Lower leg skin (tissue), 4 donors: ENCODE results near the gene CCDC85C. TPM values are rescaled to one million over a fixed set of nuclear protein-coding genes. Genes with fewer than 3 reads are reported as not detected.

Experiments used
- DNase-seq, 2 donors: peaks; one replicate each; pipeline ENCODE4 v3.0.0-alpha.2; 2019; ENCODE audit warnings: low spot score in 2 of 2
- H3K4me3 ChIP-seq: fragments of 200-600 bp; sonication (generic); 2 replicates; pipeline ENCODE4 v1.5.1; 2017; ENCODE audit warnings: mild to moderate bottlenecking, low read depth; ENCODE audit not compliant: poor library complexity, severe bottlenecking
- CTCF ChIP-seq, 3 donors: fragments of 450-650 bp; IDR thresholded peaks; one replicate each; pipeline ENCODE4 v1.5.1; 2016; ENCODE audit warnings: antibody characterized with exemption in 3 of 3, mild to moderate bottlenecking in 3 of 3, moderate library complexity in 2 of 3
- POLR2A ChIP-seq, 2 donors: fragments of 450-650 bp; IDR thresholded peaks; one replicate each; pipeline ENCODE4 v1.6.1; 2016 to 2017; ENCODE audit warnings: antibody characterized with exemption in 2 of 2, mild to moderate bottlenecking in 1 of 2, moderate library complexity in 1 of 2
- WGBS, 2 donors: methylation state at CpG; one replicate each; pipeline ENCODE4 v1.1.5; 2018; 5-methylcytosine and 5-hydroxymethylcytosine counted together
- intact Hi-C: fragments of 100-400 bp; cut with DNase I; formaldehyde crosslinking; loops from one replicate; pipeline ENCODE4 v1.15.0; 2023; ENCODE audit warnings: low total_unique reads
- total RNA-seq, 4 donors: library from RNA; depleted of rRNA; stranded (reverse); fragments of >200 nt; gene quantifications; one replicate each; pipeline ENCODE4 v1.1.0, GENCODE V29; 2016

The CCDC85C gene
- total RNA-seq, 4 donors from 2014 or later: 17.2 to 47.7 (median 33.3) TPM

- TF ChIP-seq CTCF (IDR thresholded peaks at IDR 0.05): no peak
- TF ChIP-seq POLR2A (IDR thresholded peaks at IDR 0.05): no peak
- no peak overlapping the region for H3K4me3 ChIP-seq
- no peak for DNase-seq
- intact Hi-C loops: no loop called here
- WGBS, 2 donors: 90 to 92% methylated on average over 20 to 23 of the region's 24 CpGs
Measured at GRCh38 chr14:99535908-99536778, 67.9 kb downstream of the CCDC85C start.

DNA sequence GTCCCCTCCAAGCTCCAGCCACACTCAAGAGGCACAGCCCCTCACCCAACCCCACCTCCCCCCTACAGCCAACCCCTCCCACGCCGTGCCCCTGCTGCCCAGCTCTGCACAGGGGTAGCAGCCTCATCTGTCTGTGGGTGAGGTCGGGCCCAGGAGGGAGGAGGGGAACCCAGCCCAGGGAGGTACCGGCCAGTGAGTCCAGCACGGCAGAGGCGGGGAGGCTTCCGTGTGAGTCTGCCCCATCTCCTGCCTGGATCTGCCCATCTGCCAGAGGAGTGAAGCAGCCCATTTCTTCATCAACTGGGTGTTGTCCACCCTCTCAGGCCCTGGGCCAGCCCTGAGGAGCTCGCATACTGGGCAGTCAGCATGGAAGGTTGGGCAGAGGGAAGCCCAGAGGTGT lies 68.6 kb downstream of the CCDC85C start:
- no peak overlapping the region for H3K4me3 ChIP-seq
- TF ChIP-seq CTCF (IDR thresholded peaks at IDR 0.05) (no peak), POLR2A (IDR thresholded peaks at IDR 0.05) (no peak)
- WGBS, 2 donors: 83 to 88% methylated on average over 8 of the region's 8 CpGs
- intact Hi-C loops: no loop called here
- DNase-seq: no peak

- 76 to 90% methylated on average over 10 of the region's 13 CpGs for WGBS, 2 donors
- H3K4me3 ChIP-seq: no peak overlapping the region
- TF ChIP-seq POLR2A (IDR thresholded peaks at IDR 0.05) (no peak), CTCF (IDR thresholded peaks at IDR 0.05) (no peak)
- DNase-seq: no peak
- intact Hi-C loops: no loop called here
Measured at GRCh38 chr14:99534863-99535262, 69.1 kb downstream of the CCDC85C start.

DNA sequence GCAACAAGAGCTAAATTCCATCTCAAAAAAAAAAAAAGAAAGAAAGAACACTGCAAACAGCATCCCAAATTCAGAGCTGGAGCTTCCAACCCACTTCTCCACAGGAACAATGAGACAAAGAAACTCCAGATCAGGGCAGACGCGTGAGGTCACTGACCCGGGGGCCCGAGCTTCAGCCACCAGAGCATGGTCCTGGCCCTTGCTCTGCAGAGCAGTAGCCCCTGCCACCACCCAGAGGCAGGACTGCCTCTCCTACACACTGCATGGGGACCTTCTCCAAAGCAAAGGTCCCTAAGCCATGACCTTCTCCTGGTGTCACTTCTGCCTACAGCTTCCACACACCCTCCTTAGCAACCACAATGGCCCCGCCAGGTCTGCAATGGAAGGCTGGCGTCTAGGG lies 69.7 kb downstream of the CCDC85C start:
- 82 to 93% methylated on average over 5 to 6 of the region's 6 CpGs for WGBS, 2 donors
- no peak overlapping the region for H3K4me3 ChIP-seq
- intact Hi-C loops: no loop called here
- no peak for DNase-seq
- TF ChIP-seq CTCF (IDR thresholded peaks at IDR 0.05) (no peak), POLR2A (IDR thresholded peaks at IDR 0.05) (no peak)

GRCh38 chr14:99532310-99532709 lies 71.7 kb downstream of the CCDC85C start:
- no peak overlapping the region for H3K4me3 ChIP-seq
- intact Hi-C loops: no loop called here
- no peak for TF ChIP-seq CTCF (IDR thresholded peaks at IDR 0.05)
- no peak for TF ChIP-seq POLR2A (IDR thresholded peaks at IDR 0.05)
- no peak for DNase-seq
- WGBS, 2 donors: 79 to 90% methylated on average over 5 of the region's 5 CpGs
